ENCODE results near the gene TTR. TPM values are rescaled to one million over a fixed set of nuclear protein-coding genes. Genes with fewer than 3 reads are reported as not detected.

The TTR gene
- total RNA-seq, 4 donors from 2014 or later = 0.33 to 1.2 TPM; not detected in 2

DNA sequence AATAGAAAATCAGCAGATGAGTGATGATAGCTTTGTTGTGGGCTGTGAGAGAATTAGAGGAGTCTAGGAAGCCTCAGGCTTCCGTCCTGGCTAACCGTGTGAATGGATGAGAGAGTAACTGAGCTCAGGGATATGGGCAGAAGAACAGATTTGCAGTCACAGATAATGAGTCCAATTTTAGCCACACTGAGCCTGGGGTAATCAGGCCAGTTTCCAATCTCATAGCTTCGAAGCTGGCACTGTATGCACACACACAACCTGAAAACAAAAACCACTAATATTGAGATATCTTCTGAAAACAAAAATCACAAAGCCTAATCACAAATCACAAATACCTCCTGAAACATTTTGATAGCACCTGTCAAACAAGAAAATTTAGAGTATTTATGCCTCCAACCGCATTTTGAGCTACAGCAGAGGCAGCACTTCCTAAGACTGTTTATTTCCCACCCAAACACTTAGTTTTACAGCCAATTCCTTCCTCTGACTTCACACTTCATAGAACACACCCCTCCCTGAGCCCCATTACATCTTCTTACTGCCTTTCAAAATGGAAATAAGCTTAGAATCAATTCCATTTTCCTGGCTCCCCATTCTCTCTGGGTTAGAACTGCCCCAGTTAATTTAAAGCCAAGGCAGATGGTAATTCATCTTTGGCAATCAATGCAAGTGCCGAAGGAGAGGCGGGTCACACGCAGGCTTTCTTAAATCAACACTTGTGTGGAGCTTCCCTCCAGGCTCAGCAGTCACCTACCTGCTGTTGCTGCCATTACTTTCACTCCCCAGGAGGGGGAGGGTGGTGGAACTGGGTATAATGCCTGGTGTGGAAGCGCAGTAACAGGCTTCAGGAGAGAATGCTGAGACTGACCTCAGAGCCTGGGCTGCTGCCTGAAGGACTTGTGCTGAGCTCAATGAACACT lies 18.9 kb downstream of the TTR start:
- 57% methylated on average over 7 of the region's 8 CpGs for WGBS
- peak; percentile 91 for DNase-seq (ENCODE audit: extremely low spot score)
- no peak overlapping the region for H3K27ac ChIP-seq (replicated peaks in 1 of 4)
- intact Hi-C loops (cut with DNase I) = no loop called here
- no peak overlapping the region for H3K4me3 ChIP-seq
- H3K36me3 ChIP-seq = no peaks in the 10 kb centered on the region
- no peaks in the 10 kb centered on the region for H3K9me3 ChIP-seq
- H3K4me1 ChIP-seq = peaks cover 0 to 11% (median 0%) of the 10 kb centered on the region in 4 donors
- no peaks in the 10 kb centered on the region for H3K27me3 ChIP-seq
- TF ChIP-seq CTCF (IDR thresholded peaks at IDR 0.05) = peak in 2 of 3 experiments; percentile 13 to 19
- TF ChIP-seq EP300 (IDR thresholded peaks at IDR 0.05) = no peak

- intact Hi-C loops (cut with DNase I) = no loop called here
- DNase-seq (ENCODE audit: extremely low spot score) = peak; percentile 45
- H3K4me3 ChIP-seq = no peak overlapping the region
- 77% methylated on average over 5 of the region's 5 CpGs for WGBS
- no peak overlapping the region for H3K27ac ChIP-seq (replicated peaks in 1 of 4)
- H3K27me3 ChIP-seq = no peaks in the 10 kb centered on the region
- TF ChIP-seq POLR2A (IDR thresholded peaks at IDR 0.05; ENCODE audit: low read depth) (no peak), EP300 (IDR thresholded peaks at IDR 0.05) (no peak)
- peaks cover 0 to 11% (median under 1%) of the 10 kb centered on the region in 4 donors for H3K4me1 ChIP-seq
- H3K36me3 ChIP-seq = no peaks in the 10 kb centered on the region
- no peaks in the 10 kb centered on the region for H3K9me3 ChIP-seq
These were observed 19.8 kb downstream of the TTR start for GRCh38 chr18:31611511-31611910.

GRCh38 chr18:31612124-31612523 lies 20.4 kb downstream of the TTR start:
- no peaks in the 10 kb centered on the region for H3K36me3 ChIP-seq
- 70% methylated on average over 6 of the region's 6 CpGs for WGBS
- no peak for DNase-seq (ENCODE audit: extremely low spot score)
- H3K9me3 ChIP-seq = no peaks in the 10 kb centered on the region
- peaks cover 5 to 11% (median 7%) of the 10 kb centered on the region in 4 donors for H3K4me1 ChIP-seq
- no peak for TF ChIP-seq POLR2A (IDR thresholded peaks at IDR 0.05; ENCODE audit: low read depth)
- no peak overlapping the region for H3K4me3 ChIP-seq
- intact Hi-C loops (cut with DNase I) = no loop called here
- no peak overlapping the region for H3K27ac ChIP-seq (replicated peaks in 1 of 4)
- no peaks in the 10 kb centered on the region for H3K27me3 ChIP-seq

DNA sequence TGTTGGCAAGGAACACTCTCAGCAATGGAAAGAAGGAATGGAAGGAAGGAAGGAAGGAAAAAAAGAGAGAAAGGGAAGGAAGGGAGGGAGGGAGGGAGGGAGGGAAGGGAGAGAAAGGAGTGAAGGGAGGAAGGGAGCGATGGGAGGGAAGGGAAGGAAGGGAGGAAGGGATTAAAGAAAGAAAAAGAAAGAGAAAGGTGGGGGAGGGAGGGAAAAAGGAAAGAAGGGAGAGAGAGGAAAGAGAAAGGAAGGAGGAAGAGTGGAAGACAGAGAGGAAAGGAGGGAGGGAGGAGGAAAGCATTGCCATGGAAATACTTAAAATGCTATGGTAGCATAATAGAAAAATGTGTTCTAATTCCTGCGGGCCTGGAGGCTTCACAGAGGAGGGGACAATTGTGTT lies 22.4 kb downstream of the TTR start:
- H3K9me3 ChIP-seq = no peaks in the 10 kb centered on the region
- H3K36me3 ChIP-seq = no peaks in the 10 kb centered on the region
- WGBS = 65% methylated on average over 2 of the region's 2 CpGs
- H3K27me3 ChIP-seq = no peaks in the 10 kb centered on the region
- intact Hi-C loops (cut with DNase I) = no loop called here
- H3K4me1 ChIP-seq = peaks cover 8 to 13% (median 10%) of the 10 kb centered on the region in 4 donors
- H3K4me3 ChIP-seq = no peak overlapping the region
- no peak overlapping the region for H3K27ac ChIP-seq (replicated peaks in 1 of 4)
- TF ChIP-seq EP300 (IDR thresholded peaks at IDR 0.05) (no peak), POLR2A (IDR thresholded peaks at IDR 0.05; ENCODE audit: low read depth) (no peak), POLR2AphosphoS5 (IDR thresholded peaks at IDR 0.05) (no peak), CTCF (IDR thresholded peaks at IDR 0.05) (no peak)
- no peak for DNase-seq (ENCODE audit: extremely low spot score)

- intact Hi-C loops (cut with DNase I) = no loop called here
- H3K27me3 ChIP-seq = no peaks in the 10 kb centered on the region
- H3K36me3 ChIP-seq = no peaks in the 10 kb centered on the region
- no peak for DNase-seq (ENCODE audit: extremely low spot score)
- H3K4me3 ChIP-seq = no peak overlapping the region
- no peak overlapping the region for H3K27ac ChIP-seq (replicated peaks in 1 of 4)
- H3K9me3 ChIP-seq = no peaks in the 10 kb centered on the region
- WGBS = 92% methylated on average over 4 of the region's 4 CpGs
- TF ChIP-seq POLR2AphosphoS5 (IDR thresholded peaks at IDR 0.05) (no peak), CTCF (IDR thresholded peaks at IDR 0.05) (no peak), POLR2A (IDR thresholded peaks at IDR 0.05; ENCODE audit: low read depth) (no peak), EP300 (IDR thresholded peaks at IDR 0.05) (no peak)
- peaks cover under 1 to 13% (median 8%) of the 10 kb centered on the region in 4 donors for H3K4me1 ChIP-seq
These were observed 24.9 kb downstream of the TTR start for GRCh38 chr18:31616586-31616985.
